Measurements from ENCODE around the gene USP37.

GRCh38 chr2:218446547-218446946 is 121.6 kb downstream of the USP37 start:
- no peak for TF ChIP-seq POLR2A (IDR thresholded peaks at IDR 0.05; ENCODE audit: low read length)
- TF ChIP-seq GATA1 (IDR thresholded peaks at IDR 0.05; ENCODE audit: low read depth, low read length): no peak

All from erythroblast (primary cell).